ENCODE data around the gene RPS16. TPM values are rescaled to one million over a fixed set of nuclear protein-coding genes. Genes with fewer than 3 reads are reported as not detected.

The RPS16 gene
- polyA plus RNA-seq, 1 donor from 2014 or later: 2,255 TPM

DNA sequence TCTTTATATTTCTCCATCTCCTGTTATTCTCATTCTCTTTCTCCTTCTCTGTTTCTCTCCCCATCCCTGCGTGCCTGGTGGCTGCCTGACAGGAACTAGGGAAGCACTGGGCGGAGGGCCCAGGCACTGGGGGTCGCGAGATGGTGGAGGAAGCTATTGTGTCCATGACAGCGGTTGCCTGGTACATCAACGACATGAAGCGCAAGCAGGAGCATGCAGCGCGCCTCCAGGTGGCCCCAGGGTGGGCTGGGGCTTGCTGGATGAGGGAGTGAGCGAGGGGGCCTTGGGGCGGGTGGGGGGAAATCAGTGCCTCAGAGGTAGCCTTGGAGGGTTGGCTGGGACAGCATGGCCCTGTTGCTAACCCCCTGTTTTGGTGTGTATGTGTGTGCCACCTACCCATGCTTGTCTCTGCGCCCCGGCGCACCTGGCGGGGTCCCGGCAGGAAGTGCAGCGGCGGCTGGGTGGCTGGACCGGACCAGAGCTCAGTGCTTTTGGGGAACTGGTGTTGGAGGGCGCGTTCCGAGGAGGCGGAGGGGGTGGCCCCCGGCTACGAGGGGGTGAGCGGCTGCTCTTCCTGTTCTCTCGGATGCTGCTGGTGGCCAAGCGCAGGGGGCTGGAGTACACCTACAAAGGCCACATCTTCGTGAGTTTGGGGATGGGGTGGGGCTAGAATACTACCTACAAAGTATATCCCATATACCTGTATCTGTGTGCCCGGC, 18.1 kb downstream of the RPS16 start:
- Mint-ChIP-seq H3K9me3 (no peaks in the 10 kb centered on the region), H3K27ac (peak overlapping the region in 2 of 3 donors; percentile 59 to 96), H3K36me3 (peaks cover 2% of the 10 kb centered on the region), H3K4me1 (peaks cover 5 to 10% (median 5%) of the 10 kb centered on the region in 3 donors), H3K27me3 (no peaks in the 10 kb centered on the region), H3K4me3 (peak overlapping the region in 1 of 4 donors; percentile 68)

GRCh38 chr19:39416152-39417120, 19.3 kb downstream of the RPS16 start:
- H3K4me1 Mint-ChIP-seq: peaks cover 13 to 15% (median 14%) of the 10 kb centered on the region in 3 donors
- peak overlapping the region in 1 of 4 donors; percentile 68 for H3K4me3 Mint-ChIP-seq
- H3K27ac Mint-ChIP-seq: peak overlapping the region in 1 of 3 donors; percentile 96
- H3K27me3 Mint-ChIP-seq: peaks cover 2% of the 10 kb centered on the region
- H3K36me3 Mint-ChIP-seq: peaks cover 4% of the 10 kb centered on the region
- peaks cover 0 to 2% (median 0%) of the 10 kb centered on the region in 3 donors for H3K9me3 Mint-ChIP-seq

DNA sequence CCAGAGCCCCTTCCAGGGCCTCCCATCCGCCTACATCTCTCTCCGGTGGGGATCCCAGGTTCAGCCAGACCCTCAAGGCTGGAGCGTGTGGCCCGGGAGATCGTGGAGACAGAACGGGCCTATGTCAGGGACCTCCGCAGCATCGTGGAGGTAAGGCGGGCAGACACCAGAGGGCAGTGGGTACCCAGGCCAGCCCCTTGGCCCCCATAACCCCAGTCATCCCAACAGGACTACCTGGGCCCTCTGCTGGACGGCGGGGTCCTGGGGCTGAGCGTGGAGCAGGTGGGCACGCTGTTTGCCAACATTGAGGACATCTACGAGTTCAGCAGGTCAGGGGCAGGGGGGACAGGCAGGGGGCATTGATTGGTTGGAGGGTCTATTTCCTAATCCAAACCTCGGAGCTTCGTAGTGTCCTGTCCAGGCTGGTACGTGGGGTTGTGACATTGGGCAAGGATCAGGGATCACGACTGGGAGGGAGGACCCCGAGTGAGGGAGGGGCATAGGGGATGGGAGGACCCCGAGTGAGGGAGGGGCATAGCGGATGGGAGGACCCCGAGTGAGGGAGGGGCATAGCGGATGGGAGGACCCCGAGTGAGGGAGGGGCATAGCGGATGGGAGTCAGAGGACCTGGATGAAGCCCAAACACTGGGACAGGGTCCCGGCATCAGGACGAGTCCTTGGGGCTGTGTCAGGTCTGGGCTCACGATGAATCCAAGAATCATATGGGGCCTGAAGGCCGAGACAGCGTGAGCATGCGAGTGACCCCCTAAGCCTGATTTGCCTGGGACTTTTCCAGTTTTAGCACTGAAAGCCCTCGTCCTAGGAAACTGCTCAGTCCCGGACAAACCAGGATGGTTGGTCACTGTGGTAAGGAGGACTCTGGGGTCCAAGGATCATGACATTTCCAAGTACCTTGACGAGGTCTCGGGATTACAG, 20.4 kb downstream of the RPS16 start:
- H3K27ac Mint-ChIP-seq: peak overlapping the region in 2 of 3 donors; percentile 74 to 95
- H3K36me3 Mint-ChIP-seq: peaks cover 4% of the 10 kb centered on the region
- peaks cover 2% of the 10 kb centered on the region for H3K27me3 Mint-ChIP-seq
- peak overlapping the region in 3 of 4 donors; percentile 35 to 83 (median 46) for H3K4me3 Mint-ChIP-seq
- H3K4me1 Mint-ChIP-seq: peaks cover 22 to 24% (median 23%) of the 10 kb centered on the region in 3 donors
- peaks cover 0 to 2% (median 0%) of the 10 kb centered on the region in 3 donors for H3K9me3 Mint-ChIP-seq

DNA sequence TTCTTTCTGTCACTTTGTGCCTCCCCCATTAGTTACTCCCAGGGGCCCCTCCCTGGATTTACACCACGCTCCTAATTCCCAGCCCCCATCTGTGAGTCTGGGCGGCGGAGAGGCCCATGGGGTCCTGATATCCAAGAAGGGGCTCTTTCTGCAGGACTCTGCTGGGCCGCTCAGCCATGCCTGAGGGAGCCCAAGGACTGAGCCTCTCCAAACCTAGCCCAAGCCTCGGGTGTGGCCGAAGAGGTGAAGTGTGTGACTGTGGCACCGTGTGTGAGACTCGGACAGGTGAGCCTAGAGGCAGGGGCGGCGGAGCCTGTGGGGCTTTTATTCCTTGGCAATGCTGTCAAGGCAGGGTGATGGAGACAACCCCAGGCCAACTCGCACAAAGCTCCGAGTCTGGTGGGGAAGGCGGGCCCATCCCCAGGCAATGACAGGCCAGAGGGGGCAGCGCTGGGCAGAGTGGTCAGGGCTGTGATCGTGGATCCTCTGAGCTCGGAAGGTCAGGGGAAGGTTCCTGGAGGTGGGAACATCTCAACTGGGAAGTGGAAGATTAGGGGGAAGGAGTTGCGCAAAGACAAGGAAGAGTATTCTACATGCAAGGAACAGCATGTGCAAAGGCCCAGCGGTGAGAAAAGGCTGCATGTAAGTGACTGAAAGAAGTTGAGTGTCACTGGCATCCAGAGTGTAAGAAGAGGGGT, 21.7 kb downstream of the RPS16 start:
- Mint-ChIP-seq H3K27me3 (peaks cover 2% of the 10 kb centered on the region), H3K9me3 (peaks cover 0 to 2% (median 0%) of the 10 kb centered on the region in 3 donors), H3K4me1 (peaks cover 23 to 25% (median 24%) of the 10 kb centered on the region in 3 donors), H3K4me3 (peak overlapping the region; percentile 81 to 94 (median 85)), H3K36me3 (peaks cover 4% of the 10 kb centered on the region), H3K27ac (peak overlapping the region; percentile 80 to 100 (median 95))

GRCh38 chr19:39413272-39413910, 22.4 kb downstream of the RPS16 start:
- Mint-ChIP-seq H3K9me3 (peaks cover 0 to 2% (median 0%) of the 10 kb centered on the region in 3 donors), H3K27me3 (peaks cover 2% of the 10 kb centered on the region), H3K4me1 (peaks cover 23 to 26% (median 25%) of the 10 kb centered on the region in 3 donors), H3K4me3 (peak overlapping the region; percentile 94 to 97 (median 96)), H3K36me3 (peaks cover 10% of the 10 kb centered on the region), H3K27ac (peak overlapping the region; percentile 100)

DNA sequence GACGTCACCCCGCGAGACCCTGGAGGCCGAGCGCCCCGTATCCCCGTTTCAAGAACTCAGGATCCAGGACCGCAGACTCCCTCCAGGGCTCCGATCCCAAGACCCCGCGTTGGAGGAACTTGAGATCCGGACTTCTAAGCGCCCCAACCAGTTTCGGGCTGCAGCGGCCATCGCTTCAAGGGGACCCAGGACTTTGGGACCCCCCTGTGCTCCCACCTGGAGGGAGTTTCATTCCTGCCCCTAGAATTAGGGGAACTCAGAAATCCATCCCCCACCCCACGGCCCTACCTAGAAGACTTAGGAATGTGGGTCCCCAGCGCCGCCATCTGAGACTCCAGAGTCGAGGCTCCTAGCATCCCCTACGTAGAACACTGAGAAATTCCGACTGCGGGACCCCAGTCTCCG, 22.9 kb downstream of the RPS16 start:
- Mint-ChIP-seq H3K36me3 (peaks cover 14% of the 10 kb centered on the region), H3K27me3 (peaks cover 2% of the 10 kb centered on the region), H3K4me3 (peak overlapping the region; percentile 94 to 97 (median 96)), H3K4me1 (peaks cover 23 to 26% (median 25%) of the 10 kb centered on the region in 3 donors), H3K27ac (peak overlapping the region; percentile 100), H3K9me3 (peaks cover 0 to 2% (median 0%) of the 10 kb centered on the region in 3 donors)

- peaks cover 23 to 25% (median 24%) of the 10 kb centered on the region in 3 donors for H3K4me1 Mint-ChIP-seq
- peaks cover 15% of the 10 kb centered on the region for H3K36me3 Mint-ChIP-seq
- H3K27me3 Mint-ChIP-seq: peaks cover 2% of the 10 kb centered on the region
- peak within 1 kb of the TSS; percentile 94 to 97 (median 96) for H3K4me3 Mint-ChIP-seq
- peak within 1 kb of the TSS; percentile 100 for H3K27ac Mint-ChIP-seq
- H3K9me3 Mint-ChIP-seq: peaks cover 0 to 2% (median 0%) of the 10 kb centered on the region in 3 donors
These were observed 23.5 kb downstream of the RPS16 start, which contains the start of gene PLEKHG2 for GRCh38 chr19:39412100-39412866. PLEKHG2 (plus strand) TSS chr19:39412669; CDS start chr19:39414087, 1,418 bp downstream.

GRCh38 chr19:39411832-39412099, 24.0 kb downstream of the RPS16 start:
- Mint-ChIP-seq H3K4me3 (peak overlapping the region; percentile 94 to 97 (median 96)), H3K27me3 (peaks cover 2% of the 10 kb centered on the region), H3K27ac (peak overlapping the region; percentile 100), H3K4me1 (peaks cover 23 to 25% (median 23%) of the 10 kb centered on the region in 3 donors), H3K36me3 (peaks cover 19% of the 10 kb centered on the region), H3K9me3 (peaks cover 0 to 2% (median 0%) of the 10 kb centered on the region in 3 donors)

DNA sequence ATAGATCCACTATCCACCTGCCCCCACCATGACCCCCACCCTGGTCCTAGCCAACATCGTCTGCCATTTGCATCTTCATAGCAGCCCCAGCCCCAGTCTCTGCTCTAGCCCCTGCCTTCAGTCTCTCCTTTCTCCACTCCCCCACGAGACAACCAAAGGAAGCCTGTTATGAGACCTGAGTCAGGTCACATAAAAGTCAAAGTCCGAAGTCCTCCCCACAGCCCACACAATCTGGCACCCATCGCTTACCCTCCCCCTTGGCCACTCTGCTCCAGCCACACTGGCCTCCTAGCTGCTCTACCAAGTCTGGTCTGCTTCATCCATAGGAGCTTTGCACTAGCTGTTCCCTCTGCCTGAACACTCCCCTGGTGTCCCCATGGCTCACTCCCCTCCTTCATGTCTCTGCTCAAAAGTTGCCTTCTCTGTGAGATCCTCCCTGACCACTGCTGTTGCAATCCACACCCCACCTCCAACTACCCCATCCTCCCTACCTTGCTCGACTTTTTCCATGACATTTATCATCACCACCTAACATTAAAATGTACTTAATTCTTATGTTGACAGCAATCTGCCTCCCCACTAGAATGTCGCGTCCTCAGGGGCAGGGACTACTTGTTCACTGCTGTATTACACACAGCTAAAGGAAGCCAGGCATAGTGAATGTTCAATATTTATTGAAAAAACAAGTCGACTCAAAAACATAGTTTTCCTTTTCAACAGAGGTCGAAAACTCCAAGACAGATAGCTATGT, 24.5 kb downstream of the RPS16 start:
- H3K36me3 Mint-ChIP-seq: peaks cover 19% of the 10 kb centered on the region
- H3K4me3 Mint-ChIP-seq: peak overlapping the region; percentile 94 to 97 (median 96)
- H3K9me3 Mint-ChIP-seq: peaks cover 0 to 2% (median 0%) of the 10 kb centered on the region in 3 donors
- peaks cover 23 to 25% (median 24%) of the 10 kb centered on the region in 3 donors for H3K4me1 Mint-ChIP-seq
- peaks cover 2% of the 10 kb centered on the region for H3K27me3 Mint-ChIP-seq
- peak overlapping the region; percentile 100 for H3K27ac Mint-ChIP-seq

DNA sequence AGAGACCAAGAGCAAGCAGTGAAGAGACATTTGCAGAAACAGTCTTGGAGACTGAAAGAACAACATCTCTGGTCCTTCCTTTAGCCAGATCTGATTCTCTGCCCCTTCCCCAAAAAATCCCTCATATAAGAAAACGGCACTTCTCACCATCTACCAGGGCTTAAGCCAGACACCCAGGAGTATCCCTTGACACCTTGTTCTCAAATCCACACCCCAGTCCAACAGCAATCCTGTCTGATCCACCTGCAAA, 25.0 kb downstream of the RPS16 start:
- peak overlapping the region; percentile 94 to 97 (median 96) for H3K4me3 Mint-ChIP-seq
- H3K27ac Mint-ChIP-seq: peak overlapping the region; percentile 100
- H3K9me3 Mint-ChIP-seq: peaks cover 0 to 2% (median 0%) of the 10 kb centered on the region in 3 donors
- peaks cover 2% of the 10 kb centered on the region for H3K27me3 Mint-ChIP-seq
- peaks cover 23 to 27% (median 26%) of the 10 kb centered on the region in 3 donors for H3K4me1 Mint-ChIP-seq
- peaks cover 19% of the 10 kb centered on the region for H3K36me3 Mint-ChIP-seq

DNA sequence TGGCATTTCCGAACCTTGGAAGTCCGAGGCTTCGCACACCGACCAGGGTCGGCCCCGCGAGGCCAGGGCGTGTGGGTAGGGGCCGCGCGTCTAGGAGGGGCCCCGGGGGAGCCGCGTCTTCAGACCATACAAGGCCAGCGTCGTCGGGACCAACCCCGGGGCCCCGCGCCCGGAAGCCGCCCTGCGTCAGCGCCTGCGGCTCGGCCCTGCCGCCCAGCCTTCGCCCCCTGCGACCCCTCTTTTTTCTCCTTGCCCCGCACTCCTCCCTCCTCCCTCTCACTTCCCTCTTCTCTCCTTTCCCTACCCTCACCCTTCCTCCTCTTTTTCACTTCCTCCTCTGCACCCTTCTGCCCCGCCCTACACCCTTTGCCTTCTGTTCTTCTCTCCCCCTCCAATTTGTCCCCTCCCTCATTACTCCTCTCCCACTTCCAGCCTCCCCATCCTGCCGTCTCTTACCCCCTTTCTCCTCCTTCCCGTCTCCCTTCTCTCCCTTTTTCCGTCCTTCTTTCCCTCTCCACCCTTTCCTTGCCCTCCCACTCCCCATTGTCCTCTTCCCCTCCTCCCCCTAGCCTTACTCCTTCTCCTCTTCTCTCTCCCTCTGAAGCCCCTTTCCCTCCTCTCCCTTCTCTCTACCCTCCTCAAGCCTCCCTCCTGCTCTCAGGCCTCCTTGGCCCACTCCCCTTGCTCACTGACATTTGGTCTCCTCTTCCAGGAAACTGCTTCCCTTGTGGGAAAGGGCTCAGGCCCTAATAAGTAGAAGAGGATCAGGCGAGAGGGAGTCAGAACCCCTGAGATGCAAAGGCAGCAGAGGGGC, 25.5 kb downstream of the RPS16 start:
- Mint-ChIP-seq H3K4me3 (peak overlapping the region; percentile 94 to 97 (median 96)), H3K27ac (peak overlapping the region; percentile 100), H3K9me3 (peaks cover 0 to 2% (median 0%) of the 10 kb centered on the region in 3 donors), H3K36me3 (peaks cover 19% of the 10 kb centered on the region), H3K27me3 (peaks cover 2% of the 10 kb centered on the region), H3K4me1 (peaks cover 26 to 30% (median 29%) of the 10 kb centered on the region in 3 donors)
